Sigmoid colon (tissue), 7 donors: ENCODE results near the gene CYS1. TPM values are rescaled to one million over a fixed set of nuclear protein-coding genes. Genes with fewer than 3 reads are reported as not detected.
"Not testable (repeated sequence)": the region's sequence is repeated elsewhere in the genome, so short reads cannot be mapped to it uniquely, and the experiment has no call there.

Source experiments
- DNase-seq: peaks from one replicate; pipeline ENCODE4 v3.0.0-alpha.2; 2019
- H3K27ac ChIP-seq, 4 donors: fragments of 200-600 bp; sonication (generic); one replicate each; pipeline ENCODE4 v1.5.1; 2016 to 2019; ENCODE audit warnings: mild to moderate bottlenecking in 1 of 4
- H3K27me3 ChIP-seq, 3 donors: fragments of 200-600 bp; sonication (generic); one replicate each; pipeline ENCODE4 v1.5.1; 2019; ENCODE audit warnings: mild to moderate bottlenecking in 1 of 3
- H3K36me3 ChIP-seq, 4 donors: fragments of 200-600 bp; sonication (generic); one replicate each; pipeline ENCODE4 v1.5.1; 2016 to 2019
- H3K4me1 ChIP-seq, 4 donors: fragments of 200-600 bp; sonication (generic); one replicate each; pipeline ENCODE4 v1.5.1; 2017 to 2019
- H3K4me3 ChIP-seq, 4 donors: fragments of 200-600 bp; sonication (generic); one replicate each; pipeline ENCODE4 v1.5.1; 2017 to 2019; ENCODE audit warnings: mild to moderate bottlenecking in 2 of 4, moderate library complexity in 1 of 4
- H3K9me3 ChIP-seq, 4 donors: fragments of 200-600 bp in 3 of 4; sonication (generic) in 3 of 4; one replicate each; pipeline versions ENCODE4 v1.5.1 to v1.6.1; 2013 to 2019
- EP300 ChIP-seq, 4 donors: sonication (generic); formaldehyde crosslinking; IDR thresholded peaks; one replicate each; pipeline ENCODE4 v1.6.1; 2017; ENCODE audit warnings: antibody characterized with exemption in 4 of 4
- POLR2A ChIP-seq, 2 donors: fragments of 450-650 bp; IDR thresholded peaks; one replicate each; pipeline ENCODE4 v1.6.1; 2016; ENCODE audit warnings: antibody characterized with exemption in 2 of 2, mild to moderate bottlenecking in 2 of 2, moderate library complexity in 2 of 2
- POLR2AphosphoS5 ChIP-seq, 4 donors: sonication (generic); formaldehyde crosslinking; IDR thresholded peaks; one replicate each; pipeline ENCODE4 v1.6.1; 2017; ENCODE audit warnings: antibody characterized with exemption in 4 of 4
- WGBS, 2 donors: extraction: QIAGEN DNeasy Blood & Tissue Kit; methylation state at CpG; one replicate each; pipeline ENCODE4 v1.1.7; 2013; 5-methylcytosine and 5-hydroxymethylcytosine counted together
- intact Hi-C: fragments of 100-400 bp; cut with DNase I; formaldehyde crosslinking; loops from one replicate; pipeline ENCODE4 v1.15.1; 2023
- polyA plus RNA-seq, 3 donors: library from polyadenylated mRNA; stranded (reverse); fragments of 200-250 nt; gene quantifications; one replicate each; pipeline ENCODE4 v1.2.3, GENCODE V29; 2013
- total RNA-seq, 4 donors: library from RNA; depleted of rRNA; stranded (reverse); fragments of >200 nt; gene quantifications; one replicate each; pipeline ENCODE4 v1.1.0, GENCODE V29; 2016
- TF ChIP-seq, protein P1 (sequence below), 4 experiments: fragments of 450-650 bp in 3 of 4; fragments of 200-600 bp in 1 of 4; IDR thresholded peaks; one replicate each; pipeline ENCODE4 v1.5.1; 2016 to 2019; ENCODE audit warnings: antibody characterized with exemption in 4 of 4, mild to moderate bottlenecking in 3 of 4, moderate library complexity in 2 of 4
- donor health status: healthy with polysubstance abuse.
- donor health status: Bipolar disorder and iron deficiency.
- donor health status: healthy.

The CYS1 gene
- total and polyA plus RNA-seq, 7 donors, result 0.46 to 24.6 (median 7.5) TPM

DNA sequence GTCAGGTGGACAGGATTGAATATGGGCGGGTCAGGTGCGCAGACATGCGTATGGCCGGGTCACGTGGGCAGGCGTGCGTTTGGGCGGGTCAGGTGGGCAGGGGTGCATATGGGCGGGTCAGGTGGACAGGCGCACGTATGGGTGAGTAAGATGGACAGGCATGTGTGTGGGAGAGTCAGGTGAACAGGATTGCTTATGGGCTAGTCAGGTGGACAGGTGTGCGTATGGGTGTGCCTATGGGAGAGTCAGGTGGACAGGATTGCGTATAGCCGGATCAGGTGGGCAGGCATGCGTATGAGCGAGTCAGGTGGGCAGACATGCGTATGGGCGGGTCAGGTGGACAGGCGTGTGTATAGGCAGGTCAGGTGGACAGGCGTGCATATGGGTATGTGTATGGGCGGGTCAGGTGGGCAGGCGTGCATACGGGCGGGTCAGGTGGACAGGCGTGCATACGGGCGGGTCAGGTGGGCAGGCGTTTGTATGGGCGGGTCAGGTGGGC, 67.2 kb downstream of the CYS1 start:
- Histone ChIP-seq H3K27ac (no peak overlapping the region), H3K27me3 (no peaks in the 10 kb centered on the region), H3K36me3 (no peaks in the 10 kb centered on the region), H3K4me3 (no peak overlapping the region), H3K9me3 (peaks cover 0 to 3% (median 0%) of the 10 kb centered on the region in 4 donors), H3K4me1 (peaks cover 0 to 28% (median 27%) of the 10 kb centered on the region in 4 donors)
- peak; percentile 67 for DNase-seq
- TF ChIP-seq, protein P1, sequence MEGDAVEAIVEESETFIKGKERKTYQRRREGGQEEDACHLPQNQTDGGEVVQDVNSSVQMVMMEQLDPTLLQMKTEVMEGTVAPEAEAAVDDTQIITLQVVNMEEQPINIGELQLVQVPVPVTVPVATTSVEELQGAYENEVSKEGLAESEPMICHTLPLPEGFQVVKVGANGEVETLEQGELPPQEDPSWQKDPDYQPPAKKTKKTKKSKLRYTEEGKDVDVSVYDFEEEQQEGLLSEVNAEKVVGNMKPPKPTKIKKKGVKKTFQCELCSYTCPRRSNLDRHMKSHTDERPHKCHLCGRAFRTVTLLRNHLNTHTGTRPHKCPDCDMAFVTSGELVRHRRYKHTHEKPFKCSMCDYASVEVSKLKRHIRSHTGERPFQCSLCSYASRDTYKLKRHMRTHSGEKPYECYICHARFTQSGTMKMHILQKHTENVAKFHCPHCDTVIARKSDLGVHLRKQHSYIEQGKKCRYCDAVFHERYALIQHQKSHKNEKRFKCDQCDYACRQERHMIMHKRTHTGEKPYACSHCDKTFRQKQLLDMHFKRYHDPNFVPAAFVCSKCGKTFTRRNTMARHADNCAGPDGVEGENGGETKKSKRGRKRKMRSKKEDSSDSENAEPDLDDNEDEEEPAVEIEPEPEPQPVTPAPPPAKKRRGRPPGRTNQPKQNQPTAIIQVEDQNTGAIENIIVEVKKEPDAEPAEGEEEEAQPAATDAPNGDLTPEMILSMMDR (IDR thresholded peaks at IDR 0.05), result no peak
- no peak for TF ChIP-seq EP300 (IDR thresholded peaks at IDR 0.05)
- WGBS, 2 donors, result 79 to 93% methylated on average over 29 of the region's 29 CpGs
- intact Hi-C loops, result no loop called here

DNA sequence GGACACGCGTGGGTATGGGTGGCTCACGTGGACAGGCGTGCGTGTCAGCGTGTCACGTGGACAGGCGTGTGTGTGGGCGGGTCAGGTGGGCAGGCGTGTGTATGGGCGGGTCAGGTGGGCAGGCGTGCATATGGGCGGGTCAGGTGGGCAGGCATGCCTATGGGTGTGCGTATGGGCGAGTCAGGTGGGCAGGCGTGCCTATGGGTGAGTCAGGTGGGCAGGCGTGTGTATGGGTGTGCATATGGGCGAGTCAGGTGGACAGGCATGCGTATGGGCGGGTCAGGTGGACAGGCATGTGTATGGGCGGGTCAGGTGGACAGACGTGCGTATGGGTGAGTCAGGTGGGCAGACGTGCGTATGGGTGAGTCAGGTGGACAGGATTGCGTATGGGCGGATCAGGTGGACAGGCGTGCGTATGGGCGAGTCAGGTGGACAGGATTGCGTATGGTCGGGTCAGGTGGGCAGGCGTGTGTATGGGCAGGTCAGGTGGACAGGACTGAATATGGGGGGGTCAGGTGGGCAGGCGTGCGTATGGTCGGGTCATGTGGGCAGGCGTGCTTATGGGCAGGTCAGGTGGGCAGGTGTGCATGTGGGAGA, 67.7 kb downstream of the CYS1 start:
- intact Hi-C loops, H3K27ac ChIP-seq, H3K4me3 ChIP-seq, H3K27me3 ChIP-seq, H3K9me3 ChIP-seq, H3K36me3 ChIP-seq: not testable (repeated sequence)
- DNase-seq, result peak; percentile 43
- 87 to 96% methylated on average over 37 of the region's 37 CpGs for WGBS, 2 donors
- H3K4me1 ChIP-seq, result peaks cover 0 to 33% (median 32%) of the 10 kb centered on the region in 4 donors

- DNase-seq, result peak; percentile 71
- H3K4me3 ChIP-seq, H3K27me3 ChIP-seq, H3K36me3 ChIP-seq, intact Hi-C loops, H3K9me3 ChIP-seq, H3K27ac ChIP-seq: not testable (repeated sequence)
- 90 to 96% methylated on average over 60 to 61 of the region's 61 CpGs for WGBS, 2 donors
- peaks cover 0 to 40% (median 39%) of the 10 kb centered on the region in 4 donors for H3K4me1 ChIP-seq
Observed at GRCh38 chr2:10011606-10012325, 68.4 kb downstream of the CYS1 start.

- peak; percentile 69 for DNase-seq
- H3K4me3 ChIP-seq, H3K9me3 ChIP-seq, H3K36me3 ChIP-seq, intact Hi-C loops, H3K27me3 ChIP-seq: not testable (repeated sequence)
- Histone ChIP-seq H3K27ac (peak overlapping the region in 1 of 4 donors; percentile 80), H3K4me1 (peaks cover 0 to 48% (median 44%) of the 10 kb centered on the region in 4 donors)
- WGBS, 2 donors, result 95 to 96% methylated on average over 52 of the region's 52 CpGs
Observed at GRCh38 chr2:10010861-10011605, 69.2 kb downstream of the CYS1 start.

GRCh38 chr2:10009811-10010781, 70.1 kb downstream of the CYS1 start:
- Histone ChIP-seq H3K27ac (peak overlapping the region; percentile 3 to 80 (median 64)), H3K9me3 (no peaks in the 10 kb centered on the region), H3K27me3 (no peaks in the 10 kb centered on the region), H3K4me1 (peaks cover 0 to 48% (median 44%) of the 10 kb centered on the region in 4 donors), H3K36me3 (no peaks in the 10 kb centered on the region), H3K4me3 (no peak overlapping the region)
- peak in 3 of 4 donors; percentile 6 to 67 (median 55) for TF ChIP-seq POLR2AphosphoS5 (IDR thresholded peaks at IDR 0.05)
- TF ChIP-seq EP300 (IDR thresholded peaks at IDR 0.05), result peak in 1 of 4 donors; percentile 48
- TF ChIP-seq POLR2A (IDR thresholded peaks at IDR 0.05), result no peak
- intact Hi-C loops, result loop anchor here (2.0 kb wide), 1 partner anchor 33 kb away; the partner anchor contains the start of gene KLF11
- DNase-seq, result peak; percentile 95
- 82 to 88% methylated on average over 36 of the region's 36 CpGs for WGBS, 2 donors

DNA sequence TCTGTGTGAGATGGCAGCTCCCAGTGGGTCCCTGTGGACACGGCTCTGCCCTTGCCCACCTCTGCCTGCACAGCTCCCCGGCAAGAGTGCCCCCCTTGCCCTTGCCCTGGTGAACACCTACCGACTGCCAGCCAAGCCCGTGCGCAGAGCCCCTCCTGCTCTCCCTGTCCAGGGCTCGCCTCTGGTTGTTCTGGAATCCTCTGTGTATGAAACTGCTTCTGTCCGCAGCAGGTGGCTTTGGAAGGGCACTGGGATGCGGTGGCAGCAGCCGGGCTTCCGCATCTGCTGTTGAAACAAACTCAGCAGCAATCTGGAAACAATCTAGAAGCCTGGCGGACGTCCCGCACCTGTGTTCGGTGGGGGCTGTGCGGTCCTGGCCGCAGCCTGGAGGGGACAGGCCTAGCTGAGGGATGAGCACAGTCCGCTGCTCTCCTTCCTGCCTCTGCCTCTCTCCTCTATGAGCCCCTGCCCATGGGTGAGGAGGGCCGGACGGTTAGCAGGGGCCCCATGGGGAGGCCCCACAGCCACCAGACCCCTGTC, 70.9 kb downstream of the CYS1 start:
- no peaks in the 10 kb centered on the region for H3K27me3 ChIP-seq
- H3K4me3 ChIP-seq, result no peak overlapping the region
- H3K36me3 ChIP-seq, result no peaks in the 10 kb centered on the region
- peak; percentile 75 for DNase-seq
- peak overlapping the region; percentile 3 to 80 (median 64) for H3K27ac ChIP-seq
- intact Hi-C loops, result loop anchor here (2.0 kb wide), 1 partner anchor 33 kb away; the partner anchor contains the start of gene KLF11
- H3K4me1 ChIP-seq, result peaks cover 0 to 48% (median 44%) of the 10 kb centered on the region in 4 donors
- no peaks in the 10 kb centered on the region for H3K9me3 ChIP-seq
- TF ChIP-seq, protein P1 (IDR thresholded peaks at IDR 0.05), result no peak
- WGBS, 2 donors, result 90 to 91% methylated on average over 19 of the region's 19 CpGs
